ENCODE results near the gene SIX5. TPM values are rescaled to one million over a fixed set of nuclear protein-coding genes. Genes with fewer than 3 reads are reported as not detected.
"Not testable (repeated sequence)": the region's sequence is repeated elsewhere in the genome, so short reads cannot be mapped to it uniquely, and the experiment has no call there.

SIX5 gene
- total and polyA plus RNA-seq, 2 donors from 2014 or later: 15.2 to 19.4 TPM

GRCh38 chr19:45729800-45730290 is 39.2 kb downstream of the SIX5 start:
- intact Hi-C loops (cut with DNase I): no loop called here

DNA sequence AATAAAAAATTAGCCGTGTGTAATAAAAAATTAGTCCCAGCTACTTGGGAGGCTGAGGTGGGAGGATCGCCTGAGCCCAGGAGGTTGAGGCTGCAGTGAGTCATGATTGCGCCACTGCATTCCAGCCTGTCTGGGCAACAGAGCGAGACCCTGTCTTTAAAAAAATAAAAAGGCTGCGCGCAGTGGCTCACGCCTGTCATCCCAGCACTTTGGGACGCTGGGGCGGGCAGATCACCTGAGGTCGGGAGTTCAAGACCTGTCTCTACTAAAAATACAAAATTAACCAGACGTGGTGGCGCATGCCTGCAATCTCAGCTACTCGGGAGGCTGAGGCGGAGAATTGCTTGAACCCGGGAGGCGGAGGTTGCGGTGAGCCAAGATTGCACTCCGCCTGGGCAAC is 40.4 kb downstream of the SIX5 start:
- H3K4me3 ChIP-seq (ENCODE audit: low read length in 3 of 3); DNase-seq; H3K27me3 ChIP-seq (ENCODE audit: control insufficient read depth, insufficient read depth, low read length); FAIRE-seq; H3K27ac ChIP-seq (ENCODE audit: low read depth in 2 of 2, low read length in 2 of 2); H3K4me1 ChIP-seq (ENCODE audit: control insufficient read depth in 2 of 3, insufficient read depth in 2 of 3, low read depth in 1 of 3, low read length in 3 of 3); H3K9me3 ChIP-seq (ENCODE audit: control insufficient read depth in 2 of 3, insufficient read depth in 1 of 3, low read length in 3 of 3); H3K9ac ChIP-seq (ENCODE audit: low read length in 3 of 3); intact Hi-C loops (cut with DNase I); H3K36me3 ChIP-seq (ENCODE audit: control insufficient read depth in 2 of 3, insufficient read depth in 3 of 3, low read length in 3 of 3): not testable (repeated sequence)

More at GRCh38 chr19:45729800-45730290, 39.2 kb downstream of the SIX5 start:
- TF ChIP-seq CTCF (IDR thresholded peaks at IDR 0.05; ENCODE audit: borderline replicate concordance, extremely low read depth, insufficient read depth): no peak
- Histone ChIP-seq H3K4me1 (ENCODE audit: control insufficient read depth in 2 of 3, insufficient read depth in 2 of 3, low read depth in 1 of 3, low read length in 3 of 3) (peaks cover 0 to 6% (median 0%) of the 10 kb centered on the region in 3 donors), H3K9ac (ENCODE audit: low read length in 3 of 3) (peak overlapping the region; percentile 45 to 82 (median 71)), H3K27me3 (ENCODE audit: control insufficient read depth, insufficient read depth, low read length) (no peaks in the 10 kb centered on the region), H3K36me3 (ENCODE audit: control insufficient read depth in 2 of 3, insufficient read depth in 3 of 3, low read length in 3 of 3) (no peaks in the 10 kb centered on the region), H3K9me3 (ENCODE audit: control insufficient read depth in 2 of 3, insufficient read depth in 1 of 3, low read length in 3 of 3) (no peaks in the 10 kb centered on the region), H3K4me3 (ENCODE audit: low read length in 3 of 3) (peak overlapping the region; percentile 61 to 90 (median 74)), H3K27ac (ENCODE audit: low read depth in 2 of 2, low read length in 2 of 2) (no peak overlapping the region)
- DNase-seq (peak in 2 of 5 donors; percentile 30 to 54), FAIRE-seq (no peak)

DNA sequence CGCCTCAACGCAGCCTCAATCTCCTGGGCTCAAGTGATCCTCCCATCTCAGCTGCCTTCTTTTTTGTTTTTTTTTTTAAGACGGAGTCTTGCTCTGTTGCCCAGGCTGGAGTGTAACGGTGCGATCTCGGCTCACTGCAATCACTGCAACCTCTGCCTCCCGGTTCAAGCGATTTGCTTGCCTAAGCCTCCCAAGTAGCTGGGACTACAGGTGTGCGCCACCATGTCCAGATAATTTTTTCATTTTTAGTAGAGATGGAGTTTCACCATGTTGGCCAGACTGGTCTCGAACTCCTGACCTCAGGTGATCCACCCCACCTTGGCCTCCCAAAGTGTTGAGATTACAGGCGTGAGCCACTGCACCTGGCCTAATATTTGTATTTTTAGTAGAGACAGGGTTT is 49.0 kb downstream of the SIX5 start:
- DNase-seq; H3K27ac ChIP-seq (ENCODE audit: low read depth in 2 of 2, low read length in 2 of 2); intact Hi-C loops (cut with DNase I); H3K36me3 ChIP-seq (ENCODE audit: control insufficient read depth in 2 of 3, insufficient read depth in 3 of 3, low read length in 3 of 3); H3K27me3 ChIP-seq (ENCODE audit: control insufficient read depth, insufficient read depth, low read length); FAIRE-seq; H3K9ac ChIP-seq (ENCODE audit: low read length in 3 of 3); H3K4me1 ChIP-seq (ENCODE audit: control insufficient read depth in 2 of 3, insufficient read depth in 2 of 3, low read depth in 1 of 3, low read length in 3 of 3); H3K9me3 ChIP-seq (ENCODE audit: control insufficient read depth in 2 of 3, insufficient read depth in 1 of 3, low read length in 3 of 3); H3K4me3 ChIP-seq (ENCODE audit: low read length in 3 of 3): not testable (repeated sequence)

DNA sequence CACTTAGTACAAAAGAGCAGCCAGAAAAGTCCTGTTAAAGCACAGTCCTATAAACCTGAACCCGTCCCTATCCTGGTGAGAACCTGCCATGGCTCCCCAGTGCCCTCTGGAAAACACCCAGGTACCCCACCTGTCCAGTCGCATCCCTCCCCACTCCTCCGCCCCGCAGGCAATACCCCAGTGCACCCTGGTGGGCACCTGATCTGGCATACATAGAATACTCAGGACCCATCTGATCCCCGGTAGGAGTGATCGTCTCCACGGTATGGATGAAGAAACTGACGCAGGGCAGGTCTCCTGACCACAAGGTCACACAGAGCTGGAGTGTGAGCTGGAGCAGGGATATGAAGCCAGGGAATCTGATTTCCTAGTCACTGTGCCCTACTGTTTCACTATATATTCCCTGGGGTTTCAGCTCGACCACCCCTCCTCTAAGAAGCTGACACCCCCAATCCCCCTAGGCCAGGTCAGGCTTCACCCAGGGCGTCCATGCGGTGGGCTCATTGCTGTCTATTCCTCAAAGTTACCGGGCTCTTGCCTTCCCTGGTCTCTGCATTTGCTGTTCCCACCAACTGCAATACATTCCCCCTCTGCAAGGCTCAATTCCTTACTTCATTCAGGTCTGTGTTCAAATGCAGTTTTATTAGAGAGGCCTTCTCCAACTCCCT is 50.9 kb downstream of the SIX5 start:
- H3K36me3 ChIP-seq (ENCODE audit: control insufficient read depth in 2 of 3, insufficient read depth in 3 of 3, low read length in 3 of 3): peaks cover 0 to 2% (median 0%) of the 10 kb centered on the region in 3 donors
- intact Hi-C loops (cut with DNase I): no loop called here
- H3K4me3 ChIP-seq (ENCODE audit: low read length in 3 of 3): peak overlapping the region; percentile 58 to 84 (median 84)
- peak overlapping the region; percentile 29 to 93 (median 61) for H3K9ac ChIP-seq (ENCODE audit: low read length in 3 of 3)
- FAIRE-seq (no peak), DNase-seq (peak in 1 of 5 donors; percentile 25)
- TF ChIP-seq CTCF (IDR thresholded peaks at IDR 0.05; ENCODE audit: borderline replicate concordance, extremely low read depth, insufficient read depth): no peak
- H3K27me3 ChIP-seq (ENCODE audit: control insufficient read depth, insufficient read depth, low read length): no peaks in the 10 kb centered on the region
- no peaks in the 10 kb centered on the region for H3K9me3 ChIP-seq (ENCODE audit: control insufficient read depth in 2 of 3, insufficient read depth in 1 of 3, low read length in 3 of 3)
- peaks cover 0 to 9% (median 6%) of the 10 kb centered on the region in 3 donors for H3K4me1 ChIP-seq (ENCODE audit: control insufficient read depth in 2 of 3, insufficient read depth in 2 of 3, low read depth in 1 of 3, low read length in 3 of 3)
- peak overlapping the region; percentile 88 to 92 for H3K27ac ChIP-seq (ENCODE audit: low read depth in 2 of 2, low read length in 2 of 2)
